Measurements from ENCODE around the gene ANKDD1B. TPM values are rescaled to one million over a fixed set of nuclear protein-coding genes. Genes with fewer than 3 reads are reported as not detected.
"Not testable (repeated sequence)": the region's sequence is repeated elsewhere in the genome, so short reads cannot be mapped to it uniquely, and the experiment has no call there.

Gene ANKDD1B
- total and polyA plus RNA-seq, 3 donors from 2014 or later = 1.2 to 8.1 (median 1.3) TPM

GRCh38 chr5:75690669-75691068 lies 79.4 kb downstream of the ANKDD1B start:
- no peak overlapping the region for H3K27ac ChIP-seq
- intact Hi-C loops (cut with DNase I; ENCODE audit: low total_unique reads) = no loop called here
- no peaks in the 10 kb centered on the region for H3K9me3 ChIP-seq
- H3K27me3 ChIP-seq = no peaks in the 10 kb centered on the region
- no peaks in the 10 kb centered on the region for H3K4me1 ChIP-seq
- WGBS, 2 donors = 97 to 98% methylated on average over 1 of the region's 1 CpG
- H3K36me3 ChIP-seq (ENCODE audit: low read depth, missing control alignments) = no peaks in the 10 kb centered on the region
- no peak overlapping the region for H3K4me3 ChIP-seq
- TF ChIP-seq POLR2A (IDR thresholded peaks at IDR 0.05) = no peak
- TF ChIP-seq, protein P1, sequence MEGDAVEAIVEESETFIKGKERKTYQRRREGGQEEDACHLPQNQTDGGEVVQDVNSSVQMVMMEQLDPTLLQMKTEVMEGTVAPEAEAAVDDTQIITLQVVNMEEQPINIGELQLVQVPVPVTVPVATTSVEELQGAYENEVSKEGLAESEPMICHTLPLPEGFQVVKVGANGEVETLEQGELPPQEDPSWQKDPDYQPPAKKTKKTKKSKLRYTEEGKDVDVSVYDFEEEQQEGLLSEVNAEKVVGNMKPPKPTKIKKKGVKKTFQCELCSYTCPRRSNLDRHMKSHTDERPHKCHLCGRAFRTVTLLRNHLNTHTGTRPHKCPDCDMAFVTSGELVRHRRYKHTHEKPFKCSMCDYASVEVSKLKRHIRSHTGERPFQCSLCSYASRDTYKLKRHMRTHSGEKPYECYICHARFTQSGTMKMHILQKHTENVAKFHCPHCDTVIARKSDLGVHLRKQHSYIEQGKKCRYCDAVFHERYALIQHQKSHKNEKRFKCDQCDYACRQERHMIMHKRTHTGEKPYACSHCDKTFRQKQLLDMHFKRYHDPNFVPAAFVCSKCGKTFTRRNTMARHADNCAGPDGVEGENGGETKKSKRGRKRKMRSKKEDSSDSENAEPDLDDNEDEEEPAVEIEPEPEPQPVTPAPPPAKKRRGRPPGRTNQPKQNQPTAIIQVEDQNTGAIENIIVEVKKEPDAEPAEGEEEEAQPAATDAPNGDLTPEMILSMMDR (IDR thresholded peaks at IDR 0.05) = no peak
- no peak for DNase-seq

- Histone ChIP-seq H3K9me3 (no peaks in the 10 kb centered on the region), H3K36me3 (ENCODE audit: low read depth, missing control alignments) (no peaks in the 10 kb centered on the region), H3K4me1 (no peaks in the 10 kb centered on the region), H3K27me3 (no peaks in the 10 kb centered on the region), H3K27ac (no peak overlapping the region), H3K4me3 (no peak overlapping the region)
- intact Hi-C loops (cut with DNase I; ENCODE audit: low total_unique reads) = no loop called here
- TF ChIP-seq, protein P1 (IDR thresholded peaks at IDR 0.05) = no peak
- no peak for TF ChIP-seq POLR2A (IDR thresholded peaks at IDR 0.05)
- WGBS, 2 donors = 94% methylated on average over 1 of the region's 1 CpG
- DNase-seq = no peak
These were observed 83.5 kb downstream of the ANKDD1B start for GRCh38 chr5:75694781-75695180.

DNA sequence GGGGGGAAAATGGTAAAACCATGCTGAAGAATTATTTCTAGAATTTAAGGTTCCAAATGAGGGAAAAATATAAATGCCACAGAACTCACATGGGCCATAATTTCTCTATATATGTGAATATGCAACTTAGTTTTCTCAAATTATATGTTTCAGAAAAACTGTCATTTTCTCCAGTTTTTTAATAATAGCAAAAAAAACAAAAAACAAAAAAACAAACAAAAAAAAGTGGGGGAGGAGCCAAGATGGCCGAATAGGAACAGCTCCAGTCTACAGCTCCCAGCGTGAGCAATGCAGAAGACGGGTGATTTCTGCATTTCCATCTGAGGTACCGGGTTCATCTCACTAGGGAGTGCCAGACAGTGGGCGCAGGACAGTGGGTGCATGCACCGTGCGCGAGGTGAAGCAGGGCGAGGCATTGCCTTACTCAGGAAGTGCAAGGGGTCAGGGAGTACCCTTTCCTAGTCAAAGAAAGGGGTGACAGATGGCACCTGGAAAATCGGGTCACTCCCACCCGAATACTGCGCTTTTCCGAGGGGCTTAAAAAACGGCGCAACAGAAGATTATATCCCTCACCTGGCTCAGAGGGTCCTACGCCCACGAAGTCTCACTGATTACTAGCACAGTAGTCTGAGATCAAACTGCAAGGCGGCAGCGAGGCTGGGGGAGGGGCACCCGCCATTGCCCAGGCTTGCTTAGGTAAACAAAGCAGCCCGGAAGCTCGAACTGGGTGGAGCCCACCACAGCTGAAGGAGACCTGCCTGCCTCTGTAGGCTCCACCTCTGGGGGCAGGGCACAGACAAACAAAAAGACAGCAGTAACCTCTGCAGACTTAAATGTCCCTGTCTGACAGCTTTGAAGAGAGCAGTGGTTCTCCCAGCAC lies 84.5 kb downstream of the ANKDD1B start:
- intact Hi-C loops (cut with DNase I; ENCODE audit: low total_unique reads); H3K27me3 ChIP-seq: not testable (repeated sequence)

DNA sequence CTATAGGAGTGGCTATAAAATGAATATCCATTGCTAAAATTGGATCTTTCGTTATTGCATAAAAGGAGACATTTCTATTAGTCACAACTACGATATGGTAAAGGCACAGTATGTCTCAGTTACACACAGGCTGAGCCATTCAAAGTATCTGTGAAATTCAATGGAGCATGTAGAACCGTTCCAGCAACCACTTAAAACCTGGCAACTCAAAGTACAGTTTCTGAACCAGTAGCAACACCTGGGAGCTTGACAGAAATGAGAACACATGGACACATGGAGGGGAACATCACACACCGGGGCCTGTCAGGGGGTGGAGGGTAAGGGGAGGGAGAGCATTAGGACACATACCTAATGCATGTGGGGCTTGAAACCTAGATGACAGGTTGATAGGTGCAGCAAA lies 90.6 kb downstream of the ANKDD1B start:
- DNase-seq = no peak
- TF ChIP-seq, protein P1 (IDR thresholded peaks at IDR 0.05) = no peak
- TF ChIP-seq POLR2A (IDR thresholded peaks at IDR 0.05) = no peak
- H3K27me3 ChIP-seq = no peaks in the 10 kb centered on the region
- no peak overlapping the region for H3K27ac ChIP-seq
- H3K4me3 ChIP-seq = no peak overlapping the region
- WGBS, 2 donors = 88 to 96% methylated on average over 4 of the region's 4 CpGs
- H3K36me3 ChIP-seq (ENCODE audit: low read depth, missing control alignments) = no peaks in the 10 kb centered on the region
- intact Hi-C loops (cut with DNase I; ENCODE audit: low total_unique reads) = no loop called here
- H3K9me3 ChIP-seq = no peaks in the 10 kb centered on the region
- H3K4me1 ChIP-seq = no peaks in the 10 kb centered on the region

More for the DNA sequence above, 84.5 kb downstream of the ANKDD1B start:
- WGBS, 2 donors = 88 to 89% methylated on average over 22 of the region's 22 CpGs
- H3K9me3 ChIP-seq; H3K4me1 ChIP-seq; H3K4me3 ChIP-seq; H3K36me3 ChIP-seq (ENCODE audit: low read depth, missing control alignments); H3K27ac ChIP-seq; DNase-seq: not testable (repeated sequence)

- no peaks in the 10 kb centered on the region for H3K4me1 ChIP-seq
- no peak for DNase-seq
- no peaks in the 10 kb centered on the region for H3K9me3 ChIP-seq
- peak overlapping the region in 1 of 2 donors; percentile 28 for H3K27ac ChIP-seq
- no peaks in the 10 kb centered on the region for H3K36me3 ChIP-seq (ENCODE audit: low read depth, missing control alignments)
- H3K4me3 ChIP-seq = no peak overlapping the region
- intact Hi-C loops (cut with DNase I; ENCODE audit: low total_unique reads) = no loop called here
- H3K27me3 ChIP-seq = no peaks in the 10 kb centered on the region
- no peak for TF ChIP-seq POLR2A (IDR thresholded peaks at IDR 0.05)
- TF ChIP-seq, protein P1 (IDR thresholded peaks at IDR 0.05) = no peak
- WGBS, 2 donors = 95 to 96% methylated on average over 1 of the region's 1 CpG
These were observed 94.8 kb downstream of the ANKDD1B start for GRCh38 chr5:75706016-75706415.

Measured in testis (tissue), 3 donors.